ENCODE measurements around the gene RPSA. TPM values are rescaled to one million over a fixed set of nuclear protein-coding genes. Genes with fewer than 3 reads are reported as not detected.

Gene RPSA
- total and polyA plus RNA-seq, 9 of the 15 experiments (the other 6 are each of a cell fraction or from before 2014, with no cell fraction given) = 2,290 to 4,272 (median 2,730) TPM

DNA sequence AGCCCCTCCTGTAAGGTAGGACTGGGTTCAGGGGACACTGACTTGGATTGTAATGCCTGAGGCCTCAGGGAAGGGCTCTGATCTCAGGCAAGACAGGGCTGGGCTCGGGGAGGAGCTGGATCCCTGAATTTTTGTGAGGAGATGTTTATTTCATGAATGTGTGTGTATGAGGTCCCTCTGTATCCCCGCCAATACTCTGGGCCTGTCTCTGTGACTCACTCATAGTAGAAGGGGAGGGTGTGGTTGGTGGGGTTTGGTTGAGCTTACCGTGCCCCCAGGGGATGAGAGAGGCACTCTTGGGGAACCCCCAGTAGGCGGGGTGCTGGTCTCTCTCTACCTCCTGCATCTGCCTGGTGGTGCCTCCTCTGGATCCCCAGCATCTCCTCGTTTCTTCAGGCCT is 28.1 kb downstream of the RPSA start:
- FAIRE-seq (no peak), ATAC-seq (no peak; the same call in 2 of the 3 replicates), DNase-seq (ENCODE audit: extremely low read depth in 1 of 4, low spot score in 3 of 4) (no peak)
- ChIA-PET POLR2A (interaction anchor here (0.6 to 2.2 kb wide), 7 partner anchors 11 to 769 kb away, joined by 3 to 7 read pairs (median 4); no protein-coding TSS in a partner anchor), CTCF (ENCODE audit: low intra/inter-chr PET ratio) (no interaction called here)
- in situ Hi-C loops (cut with MboI) = no loop called here
- Histone ChIP-seq H3K27ac (ENCODE audit: extremely low read depth, low read depth, low read length) (no peak overlapping the region), H3K4me1 (replicated peaks in 1 of 2; ENCODE audit: control insufficient read depth in 2 of 2, insufficient read depth in 2 of 2, low read length in 2 of 2) (no peaks in the 10 kb centered on the region), H3K27me3 (ENCODE audit: control insufficient read depth in 2 of 2, insufficient read depth in 2 of 2, low read length in 2 of 2) (peaks cover 15 to 41% of the 10 kb centered on the region in 2 experiments; a peak in 4 of 5 replicates), H3K4me2 (ENCODE audit: insufficient read depth, low read length) (no peak overlapping the region), H3K36me3 (ENCODE audit: control insufficient read depth, insufficient read depth, low read length) (no peaks in the 10 kb centered on the region), H3K9me3 (replicated peaks; ENCODE audit: control insufficient read depth, insufficient read depth, low read depth, low read length) (no peaks in the 10 kb centered on the region), H3K79me2 (ENCODE audit: control insufficient read depth, insufficient read depth, low read length) (no peaks in the 10 kb centered on the region), H3K9ac (ENCODE audit: insufficient read depth in 1 of 2, low read depth in 2 of 2, low read length in 2 of 2) (no peak overlapping the region), H3K4me3 (no peak overlapping the region), H4K20me1 (replicated peaks; ENCODE audit: control insufficient read depth, insufficient read depth, low read length) (no peaks in the 10 kb centered on the region), H3K9me1 (ENCODE audit: control insufficient read depth, insufficient read depth, low read length) (no peaks in the 10 kb centered on the region), H2AFZ (ENCODE audit: low read depth, low read length) (no peak overlapping the region)
- intact Hi-C loops (cut with micrococcal nuclease) = no loop called here
- 1% methylated on average over 5 of the region's 5 CpGs for WGBS (ENCODE audit: insufficient coverage, low coverage, missing lambda C conversion rate)
- BruUV-seq (replicated peaks) = no TSS peak
- TF ChIP-seq POLR3A (IDR thresholded peaks at IDR 0.05; ENCODE audit: borderline replicate concordance, extremely low read depth, insufficient read depth, insufficient read length) = no peak
- TF ChIP-seq, protein P1, sequence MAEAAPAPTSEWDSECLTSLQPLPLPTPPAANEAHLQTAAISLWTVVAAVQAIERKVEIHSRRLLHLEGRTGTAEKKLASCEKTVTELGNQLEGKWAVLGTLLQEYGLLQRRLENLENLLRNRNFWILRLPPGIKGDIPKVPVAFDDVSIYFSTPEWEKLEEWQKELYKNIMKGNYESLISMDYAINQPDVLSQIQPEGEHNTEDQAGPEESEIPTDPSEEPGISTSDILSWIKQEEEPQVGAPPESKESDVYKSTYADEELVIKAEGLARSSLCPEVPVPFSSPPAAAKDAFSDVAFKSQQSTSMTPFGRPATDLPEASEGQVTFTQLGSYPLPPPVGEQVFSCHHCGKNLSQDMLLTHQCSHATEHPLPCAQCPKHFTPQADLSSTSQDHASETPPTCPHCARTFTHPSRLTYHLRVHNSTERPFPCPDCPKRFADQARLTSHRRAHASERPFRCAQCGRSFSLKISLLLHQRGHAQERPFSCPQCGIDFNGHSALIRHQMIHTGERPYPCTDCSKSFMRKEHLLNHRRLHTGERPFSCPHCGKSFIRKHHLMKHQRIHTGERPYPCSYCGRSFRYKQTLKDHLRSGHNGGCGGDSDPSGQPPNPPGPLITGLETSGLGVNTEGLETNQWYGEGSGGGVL (CRISPR knock-in tag; IDR thresholded peaks at IDR 0.05) = no peak
- TF ChIP-seq, protein P2, sequence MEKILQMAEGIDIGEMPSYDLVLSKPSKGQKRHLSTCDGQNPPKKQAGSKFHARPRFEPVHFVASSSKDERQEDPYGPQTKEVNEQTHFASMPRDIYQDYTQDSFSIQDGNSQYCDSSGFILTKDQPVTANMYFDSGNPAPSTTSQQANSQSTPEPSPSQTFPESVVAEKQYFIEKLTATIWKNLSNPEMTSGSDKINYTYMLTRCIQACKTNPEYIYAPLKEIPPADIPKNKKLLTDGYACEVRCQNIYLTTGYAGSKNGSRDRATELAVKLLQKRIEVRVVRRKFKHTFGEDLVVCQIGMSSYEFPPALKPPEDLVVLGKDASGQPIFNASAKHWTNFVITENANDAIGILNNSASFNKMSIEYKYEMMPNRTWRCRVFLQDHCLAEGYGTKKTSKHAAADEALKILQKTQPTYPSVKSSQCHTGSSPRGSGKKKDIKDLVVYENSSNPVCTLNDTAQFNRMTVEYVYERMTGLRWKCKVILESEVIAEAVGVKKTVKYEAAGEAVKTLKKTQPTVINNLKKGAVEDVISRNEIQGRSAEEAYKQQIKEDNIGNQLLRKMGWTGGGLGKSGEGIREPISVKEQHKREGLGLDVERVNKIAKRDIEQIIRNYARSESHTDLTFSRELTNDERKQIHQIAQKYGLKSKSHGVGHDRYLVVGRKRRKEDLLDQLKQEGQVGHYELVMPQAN (IDR thresholded peaks at IDR 0.05; ENCODE audit: borderline replicate concordance) = no peak
- TF ChIP-seq ZNF24 (IDR thresholded peaks at IDR 0.05) = no peak
- TF ChIP-seq, protein P3, sequence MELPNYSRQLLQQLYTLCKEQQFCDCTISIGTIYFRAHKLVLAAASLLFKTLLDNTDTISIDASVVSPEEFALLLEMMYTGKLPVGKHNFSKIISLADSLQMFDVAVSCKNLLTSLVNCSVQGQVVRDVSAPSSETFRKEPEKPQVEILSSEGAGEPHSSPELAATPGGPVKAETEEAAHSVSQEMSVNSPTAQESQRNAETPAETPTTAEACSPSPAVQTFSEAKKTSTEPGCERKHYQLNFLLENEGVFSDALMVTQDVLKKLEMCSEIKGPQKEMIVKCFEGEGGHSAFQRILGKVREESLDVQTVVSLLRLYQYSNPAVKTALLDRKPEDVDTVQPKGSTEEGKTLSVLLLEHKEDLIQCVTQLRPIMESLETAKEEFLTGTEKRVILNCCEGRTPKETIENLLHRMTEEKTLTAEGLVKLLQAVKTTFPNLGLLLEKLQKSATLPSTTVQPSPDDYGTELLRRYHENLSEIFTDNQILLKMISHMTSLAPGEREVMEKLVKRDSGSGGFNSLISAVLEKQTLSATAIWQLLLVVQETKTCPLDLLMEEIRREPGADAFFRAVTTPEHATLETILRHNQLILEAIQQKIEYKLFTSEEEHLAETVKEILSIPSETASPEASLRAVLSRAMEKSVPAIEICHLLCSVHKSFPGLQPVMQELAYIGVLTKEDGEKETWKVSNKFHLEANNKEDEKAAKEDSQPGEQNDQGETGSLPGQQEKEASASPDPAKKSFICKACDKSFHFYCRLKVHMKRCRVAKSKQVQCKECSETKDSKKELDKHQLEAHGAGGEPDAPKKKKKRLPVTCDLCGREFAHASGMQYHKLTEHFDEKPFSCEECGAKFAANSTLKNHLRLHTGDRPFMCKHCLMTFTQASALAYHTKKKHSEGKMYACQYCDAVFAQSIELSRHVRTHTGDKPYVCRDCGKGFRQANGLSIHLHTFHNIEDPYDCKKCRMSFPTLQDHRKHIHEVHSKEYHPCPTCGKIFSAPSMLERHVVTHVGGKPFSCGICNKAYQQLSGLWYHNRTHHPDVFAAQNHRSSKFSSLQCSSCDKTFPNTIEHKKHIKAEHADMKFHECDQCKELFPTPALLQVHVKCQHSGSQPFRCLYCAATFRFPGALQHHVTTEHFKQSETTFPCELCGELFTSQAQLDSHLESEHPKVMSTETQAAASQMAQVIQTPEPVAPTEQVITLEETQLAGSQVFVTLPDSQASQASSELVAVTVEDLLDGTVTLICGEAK (IDR thresholded peaks at IDR 0.05) = no peak
- TF ChIP-seq, protein P3 (CRISPR knock-in tag; IDR thresholded peaks at IDR 0.05) = no peak
- TF ChIP-seq, protein P4, sequence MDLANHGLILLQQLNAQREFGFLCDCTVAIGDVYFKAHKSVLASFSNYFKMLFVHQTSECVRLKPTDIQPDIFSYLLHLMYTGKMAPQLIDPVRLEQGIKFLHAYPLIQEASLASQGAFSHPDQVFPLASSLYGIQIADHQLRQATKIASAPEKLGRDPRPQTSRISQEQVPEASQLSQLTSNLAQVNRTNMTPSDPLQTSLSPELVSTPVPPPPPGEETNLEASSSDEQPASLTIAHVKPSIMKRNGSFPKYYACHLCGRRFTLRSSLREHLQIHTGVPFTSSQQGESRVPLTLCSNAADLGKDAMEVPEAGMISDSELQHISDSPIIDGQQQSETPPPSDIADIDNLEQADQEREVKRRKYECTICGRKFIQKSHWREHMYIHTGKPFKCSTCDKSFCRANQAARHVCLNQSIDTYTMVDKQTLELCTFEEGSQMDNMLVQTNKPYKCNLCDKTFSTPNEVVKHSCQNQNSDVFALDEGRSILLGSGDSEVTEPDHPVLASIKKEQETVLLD (IDR thresholded peaks at IDR 0.05) = no peak
- no peak for TF ChIP-seq PHB2 (IDR thresholded peaks at IDR 0.05; ENCODE audit: low read depth)
